Measurements from ENCODE around the gene APOO.

The APOO gene

GRCh38 chrX:23907498-23908218 is at the start of gene APOO, which contains the start of gene CXorf58:
TSS of gene APOO (minus strand) at chrX:23907938. CDS start at chrX:23907702, 236 bp downstream.
TSS of gene CXorf58 (plus strand) at chrX:23908006. CDS start at chrX:23910303, 2,297 bp downstream.
- Histone ChIP-seq H3K36me3 (ENCODE audit: control insufficient read depth, insufficient read depth, low read length) (no peaks in the 10 kb centered on the region), H3K27ac (ENCODE audit: low read depth, low read length) (peak within 1 kb of the TSS; percentile 91), H3K27me3 (ENCODE audit: control insufficient read depth, insufficient read depth, low read length) (no peaks in the 10 kb centered on the region; the same call in 1 of the 2 replicates), H3K4me1 (ENCODE audit: control insufficient read depth, insufficient read depth, low read length) (peaks cover 15% of the 10 kb centered on the region), H3K9ac (ENCODE audit: low read length) (peak within 1 kb of the TSS; percentile 80), H3K9me3 (ENCODE audit: control insufficient read depth, insufficient read depth, low read depth, low read length) (no peaks in the 10 kb centered on the region), H3K4me3 (ENCODE audit: low read depth, low read length) (peak within 1 kb of the TSS; percentile 83)

GRCh38 chrX:23954396-23954795 is 46.7 kb upstream of the APOO start:
- H3K27ac ChIP-seq (ENCODE audit: low read depth, low read length), result peak overlapping the region; percentile 15; the same call in 1 of the 2 replicates
- peaks cover 30% of the 10 kb centered on the region for H3K4me1 ChIP-seq (ENCODE audit: control insufficient read depth, insufficient read depth, low read length)
- H3K9ac ChIP-seq (ENCODE audit: low read length), result peak overlapping the region; percentile 19
- H3K36me3 ChIP-seq (ENCODE audit: control insufficient read depth, insufficient read depth, low read length), result no peaks in the 10 kb centered on the region
- no peaks in the 10 kb centered on the region for H3K9me3 ChIP-seq (ENCODE audit: control insufficient read depth, insufficient read depth, low read depth, low read length)
- no peak overlapping the region for H3K4me3 ChIP-seq (ENCODE audit: low read depth, low read length)
- no peaks in the 10 kb centered on the region; the same call in 1 of the 2 replicates for H3K27me3 ChIP-seq (ENCODE audit: control insufficient read depth, insufficient read depth, low read length)

DNA sequence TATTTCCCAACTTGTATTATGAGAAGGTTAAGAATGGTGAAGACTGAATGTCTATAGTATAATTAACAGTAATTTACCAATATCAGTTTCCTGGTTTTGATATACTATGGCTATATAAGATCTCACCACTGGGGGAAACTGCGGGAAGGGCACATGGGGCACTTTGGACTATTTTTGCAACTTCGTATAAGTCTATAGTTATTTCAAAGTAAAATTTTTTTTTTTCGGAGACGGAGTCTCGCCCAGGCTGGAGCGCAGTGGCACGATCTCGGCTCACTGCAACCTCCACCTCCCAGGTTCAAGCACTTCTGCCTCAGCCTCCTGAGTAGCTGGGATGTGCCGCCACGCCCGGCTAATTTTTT is 46.2 kb upstream of the APOO start:
- Histone ChIP-seq H3K27me3 (ENCODE audit: control insufficient read depth, insufficient read depth, low read length) (no peaks in the 10 kb centered on the region; the same call in 1 of the 2 replicates), H3K9me3 (ENCODE audit: control insufficient read depth, insufficient read depth, low read depth, low read length) (no peaks in the 10 kb centered on the region), H3K27ac (ENCODE audit: low read depth, low read length) (peak overlapping the region; percentile 64; the same call in 1 of the 2 replicates), H3K4me3 (ENCODE audit: low read depth, low read length) (no peak overlapping the region), H3K9ac (ENCODE audit: low read length) (no peak overlapping the region), H3K36me3 (ENCODE audit: control insufficient read depth, insufficient read depth, low read length) (no peaks in the 10 kb centered on the region), H3K4me1 (ENCODE audit: control insufficient read depth, insufficient read depth, low read length) (peaks cover 27% of the 10 kb centered on the region)

DNA sequence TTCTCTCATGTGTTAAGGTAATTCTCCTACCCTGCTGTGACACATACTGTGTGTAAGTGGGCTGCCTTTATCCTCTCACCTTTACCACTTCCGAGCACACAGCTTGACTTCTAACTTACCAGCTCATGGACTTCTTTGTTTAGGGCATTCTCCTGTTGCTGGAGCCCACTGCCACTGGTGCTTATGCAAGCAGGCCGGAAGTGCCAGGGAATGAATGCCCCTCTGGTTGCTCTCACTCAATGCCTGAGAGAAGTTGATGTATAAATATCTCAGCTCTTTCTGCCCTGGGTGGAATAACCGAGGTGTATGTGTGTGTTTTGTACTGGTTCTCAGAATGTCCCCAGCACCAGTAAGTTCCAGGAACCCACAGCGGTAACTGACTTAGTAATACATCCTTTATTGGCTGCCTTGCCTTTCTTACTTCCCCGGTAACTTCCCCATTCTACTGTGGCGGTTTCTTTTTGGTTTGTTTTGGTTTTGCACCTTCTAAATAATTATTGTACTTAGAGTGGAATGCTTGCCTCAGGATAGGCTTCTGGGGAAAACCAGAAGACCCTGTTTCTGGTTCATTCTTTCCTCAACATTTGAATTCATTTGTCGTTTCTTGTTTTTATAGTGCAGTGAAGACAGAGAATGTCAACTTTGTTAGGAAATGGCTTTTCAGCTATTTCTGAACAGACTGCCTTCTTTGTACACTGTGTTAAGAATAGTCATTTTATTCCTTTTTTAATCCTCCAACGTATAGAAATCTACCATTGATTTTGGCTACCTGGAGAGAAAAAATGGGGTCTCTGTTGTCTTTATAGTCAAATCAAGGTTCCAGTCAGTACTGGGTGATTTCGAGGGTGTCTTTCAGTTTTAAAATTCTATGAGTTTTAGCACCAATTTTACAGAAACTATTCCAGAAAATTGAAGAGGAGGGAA is 45.5 kb upstream of the APOO start:
- peak overlapping the region; percentile 64; the same call in 1 of the 2 replicates for H3K27ac ChIP-seq (ENCODE audit: low read depth, low read length)
- no peaks in the 10 kb centered on the region for H3K9me3 ChIP-seq (ENCODE audit: control insufficient read depth, insufficient read depth, low read depth, low read length)
- H3K4me3 ChIP-seq (ENCODE audit: low read depth, low read length), result peak overlapping the region; percentile 32
- peak overlapping the region; percentile 62 for H3K9ac ChIP-seq (ENCODE audit: low read length)
- H3K4me1 ChIP-seq (ENCODE audit: control insufficient read depth, insufficient read depth, low read length), result peaks cover 27% of the 10 kb centered on the region
- H3K27me3 ChIP-seq (ENCODE audit: control insufficient read depth, insufficient read depth, low read length), result no peaks in the 10 kb centered on the region; the same call in 1 of the 2 replicates
- H3K36me3 ChIP-seq (ENCODE audit: control insufficient read depth, insufficient read depth, low read length), result no peaks in the 10 kb centered on the region

- Histone ChIP-seq H3K9ac (ENCODE audit: low read length) (no peak overlapping the region), H3K27ac (ENCODE audit: low read depth, low read length) (peak overlapping the region; percentile 43; the same call in 1 of the 2 replicates), H3K27me3 (ENCODE audit: control insufficient read depth, insufficient read depth, low read length) (no peaks in the 10 kb centered on the region; the same call in 1 of the 2 replicates), H3K36me3 (ENCODE audit: control insufficient read depth, insufficient read depth, low read length) (no peaks in the 10 kb centered on the region), H3K4me1 (ENCODE audit: control insufficient read depth, insufficient read depth, low read length) (peaks cover 27% of the 10 kb centered on the region), H3K9me3 (ENCODE audit: control insufficient read depth, insufficient read depth, low read depth, low read length) (no peaks in the 10 kb centered on the region), H3K4me3 (ENCODE audit: low read depth, low read length) (no peak overlapping the region)
Measured at GRCh38 chrX:23952391-23952790, 44.7 kb upstream of the APOO start.

- H3K9me3 ChIP-seq (ENCODE audit: control insufficient read depth, insufficient read depth, low read depth, low read length), result no peaks in the 10 kb centered on the region
- H3K27me3 ChIP-seq (ENCODE audit: control insufficient read depth, insufficient read depth, low read length), result no peaks in the 10 kb centered on the region; the same call in 1 of the 2 replicates
- H3K4me3 ChIP-seq (ENCODE audit: low read depth, low read length), result no peak overlapping the region
- H3K36me3 ChIP-seq (ENCODE audit: control insufficient read depth, insufficient read depth, low read length), result no peaks in the 10 kb centered on the region
- no peak overlapping the region for H3K27ac ChIP-seq (ENCODE audit: low read depth, low read length)
- H3K4me1 ChIP-seq (ENCODE audit: control insufficient read depth, insufficient read depth, low read length), result peaks cover 5% of the 10 kb centered on the region; the same call in 1 of the 2 replicates
- no peak overlapping the region for H3K9ac ChIP-seq (ENCODE audit: low read length)
Measured at GRCh38 chrX:23945206-23945605, 37.5 kb upstream of the APOO start.

DNA sequence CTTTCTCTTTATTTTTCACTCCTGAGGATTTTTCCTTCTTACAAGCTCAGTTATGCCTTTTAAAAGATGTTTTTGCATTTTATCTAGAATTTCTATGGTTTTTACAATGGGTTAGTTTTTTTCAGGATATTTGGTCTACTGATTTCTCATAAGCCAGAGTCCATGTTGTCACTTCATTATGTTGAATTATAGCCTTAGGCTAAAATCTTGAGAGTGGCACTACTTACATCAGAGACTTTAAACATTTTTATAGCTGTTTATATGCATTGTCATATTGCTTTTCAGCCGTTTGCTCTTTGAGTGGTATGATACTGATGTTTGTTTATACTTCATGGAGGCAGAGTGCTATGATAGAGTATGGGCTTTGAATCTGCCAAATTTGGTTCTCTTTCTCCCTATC is 36.5 kb upstream of the APOO start:
- Histone ChIP-seq H3K27me3 (ENCODE audit: control insufficient read depth, insufficient read depth, low read length) (no peaks in the 10 kb centered on the region; the same call in 1 of the 2 replicates), H3K4me1 (ENCODE audit: control insufficient read depth, insufficient read depth, low read length) (peaks cover 5% of the 10 kb centered on the region; the same call in 1 of the 2 replicates), H3K27ac (ENCODE audit: low read depth, low read length) (no peak overlapping the region), H3K9ac (ENCODE audit: low read length) (no peak overlapping the region), H3K36me3 (ENCODE audit: control insufficient read depth, insufficient read depth, low read length) (no peaks in the 10 kb centered on the region), H3K9me3 (ENCODE audit: control insufficient read depth, insufficient read depth, low read depth, low read length) (no peaks in the 10 kb centered on the region), H3K4me3 (ENCODE audit: low read depth, low read length) (no peak overlapping the region)

DNA sequence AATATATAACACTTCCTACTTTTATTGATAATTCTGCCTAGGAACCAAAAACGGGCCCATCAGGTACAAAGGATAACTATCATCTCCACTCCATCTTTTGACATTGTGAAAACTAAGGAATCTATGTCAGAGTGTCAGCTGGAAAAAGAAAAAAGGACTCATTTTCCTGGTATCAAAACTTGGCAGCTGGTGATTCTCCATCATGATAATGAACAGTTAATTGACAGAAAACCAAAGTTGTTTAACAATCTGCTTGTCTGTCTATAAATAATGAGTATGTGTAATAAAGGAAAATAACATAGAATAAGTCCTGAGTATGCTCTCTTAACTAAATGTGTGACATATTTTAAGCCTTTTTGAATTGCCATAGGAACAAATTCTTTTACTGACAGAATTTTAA is 31.5 kb upstream of the APOO start:
- H3K4me1 ChIP-seq (ENCODE audit: control insufficient read depth, insufficient read depth, low read length), result no peaks in the 10 kb centered on the region
- no peak overlapping the region for H3K4me3 ChIP-seq (ENCODE audit: low read depth, low read length)
- H3K27me3 ChIP-seq (ENCODE audit: control insufficient read depth, insufficient read depth, low read length), result no peaks in the 10 kb centered on the region; the same call in 1 of the 2 replicates
- H3K9ac ChIP-seq (ENCODE audit: low read length), result no peak overlapping the region
- H3K36me3 ChIP-seq (ENCODE audit: control insufficient read depth, insufficient read depth, low read length), result no peaks in the 10 kb centered on the region
- H3K9me3 ChIP-seq (ENCODE audit: control insufficient read depth, insufficient read depth, low read depth, low read length), result no peaks in the 10 kb centered on the region
- no peak overlapping the region for H3K27ac ChIP-seq (ENCODE audit: low read depth, low read length)

GRCh38 chrX:23938690-23939089 is 31.0 kb upstream of the APOO start:
- H3K4me1 ChIP-seq (ENCODE audit: control insufficient read depth, insufficient read depth, low read length), result no peaks in the 10 kb centered on the region
- H3K9ac ChIP-seq (ENCODE audit: low read length), result no peak overlapping the region
- H3K36me3 ChIP-seq (ENCODE audit: control insufficient read depth, insufficient read depth, low read length), result no peaks in the 10 kb centered on the region
- H3K9me3 ChIP-seq (ENCODE audit: control insufficient read depth, insufficient read depth, low read depth, low read length), result no peaks in the 10 kb centered on the region
- no peak overlapping the region for H3K4me3 ChIP-seq (ENCODE audit: low read depth, low read length)
- no peaks in the 10 kb centered on the region; the same call in 1 of the 2 replicates for H3K27me3 ChIP-seq (ENCODE audit: control insufficient read depth, insufficient read depth, low read length)
- H3K27ac ChIP-seq (ENCODE audit: low read depth, low read length), result no peak overlapping the region

DNA sequence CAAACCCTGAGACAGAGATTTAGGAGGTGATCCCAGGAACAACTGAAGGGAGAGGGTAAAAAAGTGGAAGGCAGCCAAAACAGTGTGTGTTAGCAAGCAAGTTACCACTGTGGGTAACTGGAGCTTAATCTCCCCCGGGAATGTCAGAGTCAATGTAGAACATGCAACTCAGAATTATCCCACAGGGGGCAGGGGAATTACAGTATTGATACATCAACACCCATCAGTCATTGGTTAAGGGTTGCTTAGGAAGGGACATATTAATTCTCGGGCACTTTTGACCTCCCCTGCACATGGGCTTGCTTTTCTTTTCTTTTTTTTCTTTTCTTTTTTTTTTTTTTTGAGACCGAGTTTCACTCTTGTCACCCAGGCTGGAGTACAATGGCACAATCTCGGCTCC is 29.4 kb upstream of the APOO start:
- no peaks in the 10 kb centered on the region for H3K4me1 ChIP-seq (ENCODE audit: control insufficient read depth, insufficient read depth, low read length)
- H3K9me3 ChIP-seq (ENCODE audit: control insufficient read depth, insufficient read depth, low read depth, low read length), result no peaks in the 10 kb centered on the region
- H3K36me3 ChIP-seq (ENCODE audit: control insufficient read depth, insufficient read depth, low read length), result no peaks in the 10 kb centered on the region
- no peak overlapping the region for H3K27ac ChIP-seq (ENCODE audit: low read depth, low read length)
- H3K4me3 ChIP-seq (ENCODE audit: low read depth, low read length), result no peak overlapping the region
- no peak overlapping the region for H3K9ac ChIP-seq (ENCODE audit: low read length)
- H3K27me3 ChIP-seq (ENCODE audit: control insufficient read depth, insufficient read depth, low read length), result no peaks in the 10 kb centered on the region; the same call in 1 of the 2 replicates
